HG02759 (cell line): ENCODE data around the gene MRNIP.
"Not testable (repeated sequence)": the region's sequence is repeated elsewhere in the genome, so short reads cannot be mapped to it uniquely, and the experiment has no call there.

Experiments used
- ATAC-seq: cut with Tn5 transposase; IDR thresholded peaks from one replicate; pipeline ENCODE4 v1.9.1; 2021; ENCODE audit warnings: mild to moderate bottlenecking, moderate library complexity; ENCODE audit not compliant: unreplicated experiment

MRNIP gene

DNA sequence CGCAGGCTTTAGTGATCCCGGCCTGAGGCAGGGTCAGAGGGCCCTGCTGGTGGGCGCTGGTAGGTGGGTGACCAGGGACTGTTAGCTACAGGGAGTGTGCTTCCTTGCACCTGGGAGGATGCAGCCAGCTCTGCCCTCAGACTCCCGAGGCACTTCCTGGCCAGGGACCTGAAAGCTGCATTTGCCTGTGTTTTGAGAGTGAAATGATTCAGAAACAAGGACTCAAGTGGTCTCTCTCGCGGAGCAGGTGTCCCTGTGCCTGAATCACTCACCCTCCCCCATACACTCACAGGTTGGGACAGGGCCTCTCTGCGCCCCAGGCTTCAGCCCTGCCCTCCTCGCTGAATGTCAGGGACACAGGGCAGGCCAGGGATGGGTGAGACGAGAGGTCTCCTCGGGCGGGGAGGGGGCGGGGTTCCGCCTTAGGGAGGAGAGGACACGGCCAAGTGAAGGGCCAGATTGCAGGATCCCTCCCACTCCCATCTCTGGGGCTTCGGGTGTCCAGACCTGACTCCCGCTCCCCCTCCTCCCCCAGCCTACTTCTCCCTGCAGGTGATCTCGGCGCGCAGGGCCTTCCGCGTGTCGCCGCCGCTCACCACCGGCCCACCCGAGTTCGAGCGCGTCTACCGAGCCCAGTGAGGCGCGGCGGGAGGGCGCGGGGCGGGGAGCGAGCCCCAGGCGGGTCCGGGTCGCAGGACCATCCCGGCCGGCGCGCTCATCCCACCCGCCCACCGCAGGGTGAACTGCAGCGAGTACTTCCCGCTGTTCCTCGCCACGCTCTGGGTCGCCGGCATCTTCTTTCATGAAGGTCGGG is 63.4 kb downstream of the MRNIP start:
- ATAC-seq = peak; percentile 0

DNA sequence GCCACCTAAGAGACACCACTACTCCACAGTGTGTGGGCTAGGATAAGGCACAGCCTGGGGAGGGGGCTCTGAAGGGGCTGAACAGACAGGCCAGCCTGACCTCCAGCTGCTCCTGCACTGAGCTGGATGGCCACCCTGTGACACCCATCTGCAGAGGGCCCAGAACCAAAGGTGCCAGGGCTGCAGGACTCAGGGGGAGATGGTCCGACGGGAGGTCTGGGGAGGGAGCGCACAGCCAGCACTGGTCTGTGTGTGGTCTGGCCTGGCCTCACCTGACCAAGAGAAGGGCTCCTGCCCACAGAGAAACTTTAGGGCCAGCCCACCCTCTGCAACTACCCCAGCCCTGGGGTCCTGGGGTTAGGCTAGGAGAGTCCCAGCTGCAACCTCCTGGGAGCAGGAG is 64.0 kb downstream of the MRNIP start:
- ATAC-seq = no peak

DNA sequence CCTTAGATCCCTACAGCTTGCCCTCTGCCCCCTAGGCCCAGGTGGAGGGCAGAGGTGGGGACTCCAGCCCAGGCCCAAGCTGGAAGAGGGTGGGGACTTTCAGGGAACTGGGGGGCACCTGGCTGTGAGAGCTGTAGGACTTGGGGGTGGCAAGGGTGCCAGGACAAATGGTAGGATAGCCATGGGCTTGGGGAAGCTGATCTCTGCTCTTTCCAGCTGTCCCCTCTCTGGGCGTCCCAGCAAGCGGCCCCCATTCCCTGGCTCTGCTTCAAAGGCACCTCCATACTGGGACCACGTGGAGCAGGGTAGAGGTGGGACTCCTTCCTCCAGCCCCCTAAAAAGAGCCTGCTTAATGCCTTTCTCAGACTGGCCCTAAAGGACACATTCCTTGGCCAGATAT is 64.4 kb downstream of the MRNIP start:
- ATAC-seq = no peak

DNA sequence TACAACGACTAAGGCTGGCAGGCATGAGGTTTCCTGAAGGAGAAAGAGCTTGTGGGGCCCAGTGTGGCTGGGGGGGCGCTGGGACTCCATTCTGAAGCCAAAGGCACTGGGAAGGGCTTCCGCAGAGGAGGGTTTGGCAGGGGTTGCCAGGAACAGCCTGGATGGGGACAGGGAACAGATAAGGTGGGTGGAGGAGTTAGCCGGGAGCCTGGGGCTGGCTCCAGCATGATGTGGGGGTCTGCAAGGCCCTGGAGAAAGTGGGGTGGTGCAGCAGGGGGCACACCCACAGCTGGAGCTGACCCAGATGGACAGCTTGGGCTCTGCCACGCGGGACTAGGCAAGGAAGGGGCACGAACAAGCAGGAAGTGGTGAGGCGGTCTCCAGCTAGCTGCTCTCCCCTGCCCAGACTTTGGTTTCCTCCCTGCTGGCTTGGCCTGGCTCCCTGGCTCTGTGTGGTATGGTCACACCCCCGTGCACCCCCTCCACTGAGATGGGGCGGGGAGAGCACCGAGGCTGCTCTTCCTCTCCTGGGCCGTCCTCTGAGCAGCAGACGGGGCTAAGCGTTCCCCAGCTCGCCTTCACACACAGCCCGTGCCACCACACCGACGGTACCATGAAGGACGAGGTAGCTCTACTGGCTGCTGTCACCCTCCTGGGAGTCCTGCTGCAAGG is 65.0 kb downstream of the MRNIP start, which contains the start of gene LTC4S:
LTC4S (plus strand) TSS at position 519 of the 672 bp plus-strand sequence; CDS start at position 614, 95 bp downstream.
- ATAC-seq = no peak

DNA sequence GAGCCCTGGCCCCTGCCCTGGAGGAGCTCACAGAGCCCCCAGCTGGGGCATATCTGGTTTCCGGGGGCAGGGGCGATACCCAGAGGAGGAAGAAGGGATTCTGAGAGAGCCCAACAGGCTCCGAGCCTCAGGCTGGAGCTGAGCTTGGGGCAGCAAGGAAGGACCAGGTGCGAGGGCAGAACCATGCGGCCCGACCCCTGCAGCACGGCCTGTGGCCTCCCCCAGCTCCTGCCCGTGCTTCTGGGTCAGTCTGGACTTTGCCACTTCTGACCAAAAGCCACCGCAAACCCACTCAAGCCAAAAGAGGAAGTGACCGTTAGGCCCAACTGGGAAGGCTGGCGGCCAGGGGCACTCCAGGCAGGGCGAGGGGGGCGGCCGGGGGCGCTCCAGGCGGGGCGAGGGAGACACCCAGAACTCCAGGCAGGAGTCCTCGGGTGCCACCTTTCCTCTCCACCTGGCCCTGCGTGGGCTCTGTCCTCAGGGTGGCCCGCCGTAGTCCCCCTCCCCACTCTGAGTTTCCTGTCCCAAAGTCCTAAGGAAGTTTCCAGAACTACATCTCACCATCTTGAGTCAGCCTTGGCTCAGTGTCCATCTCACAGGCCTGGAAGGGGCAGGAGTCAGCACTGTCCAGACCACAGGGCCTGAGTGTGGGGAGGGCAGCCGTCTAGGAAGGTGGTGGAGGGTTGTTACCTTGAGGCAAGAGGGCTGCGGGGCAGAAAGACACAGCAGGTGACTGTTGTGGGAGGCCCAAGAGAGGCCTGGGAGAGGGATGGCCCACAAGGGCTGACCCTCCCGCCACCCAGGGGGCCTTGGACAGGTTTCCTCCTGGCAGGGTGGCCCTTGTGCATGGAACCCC is 65.8 kb downstream of the MRNIP start:
- ATAC-seq = no peak

DNA sequence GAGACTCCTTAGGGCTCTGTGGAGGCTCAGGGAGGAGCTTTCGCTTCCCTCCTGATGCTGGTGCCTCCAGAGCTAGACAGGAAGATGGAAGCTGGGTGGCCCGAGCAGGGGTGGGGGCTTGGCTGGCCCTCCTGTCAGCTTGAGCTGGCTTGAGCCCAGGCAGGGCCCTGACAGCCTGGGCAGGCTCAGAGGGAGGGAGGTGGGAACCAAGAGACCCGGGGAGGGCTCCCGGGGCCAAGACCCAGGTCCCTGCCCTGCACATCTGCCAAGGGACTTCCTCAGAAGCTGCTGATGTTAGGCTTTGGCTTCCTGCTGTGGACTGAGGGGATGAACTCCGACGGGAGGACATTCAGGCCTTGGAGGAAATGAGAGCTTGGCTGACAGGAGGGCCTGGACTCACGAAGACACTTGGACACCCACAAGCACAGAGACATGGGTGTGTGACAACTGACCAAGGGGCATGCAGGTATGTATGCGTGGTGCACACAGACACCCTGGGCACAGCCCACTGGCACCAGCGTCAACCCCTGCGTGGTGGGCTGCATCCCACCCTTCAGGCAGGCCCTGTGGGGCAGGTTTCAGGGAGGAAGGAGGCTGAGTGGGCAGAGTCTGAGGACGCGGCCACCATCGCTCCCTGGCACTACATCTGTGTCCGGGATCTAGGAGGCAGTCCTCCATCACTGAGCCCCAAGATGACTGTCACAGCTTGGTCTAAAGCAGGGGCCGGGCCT is 66.6 kb downstream of the MRNIP start:
- ATAC-seq = no peak

DNA sequence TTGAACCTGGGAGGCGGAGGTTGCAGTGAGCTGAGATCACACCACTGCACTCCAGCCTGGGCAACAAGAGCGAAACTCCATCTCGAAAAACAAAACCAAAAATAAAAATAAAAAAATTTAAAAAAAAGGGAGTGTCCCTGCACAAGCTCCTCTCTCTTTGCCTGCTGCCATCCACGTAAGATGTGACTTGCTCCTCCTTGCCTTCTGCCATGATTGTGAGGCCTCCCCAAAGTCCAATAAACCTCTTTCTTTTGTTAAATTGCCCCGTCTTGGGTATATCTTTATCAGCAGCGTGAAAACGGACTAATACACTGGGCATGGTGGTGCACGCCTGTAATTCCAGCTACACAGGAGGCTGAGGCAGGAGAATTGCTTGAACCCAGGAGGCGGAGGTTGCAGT is 69.3 kb downstream of the MRNIP start:
- ATAC-seq = not testable (repeated sequence)

DNA sequence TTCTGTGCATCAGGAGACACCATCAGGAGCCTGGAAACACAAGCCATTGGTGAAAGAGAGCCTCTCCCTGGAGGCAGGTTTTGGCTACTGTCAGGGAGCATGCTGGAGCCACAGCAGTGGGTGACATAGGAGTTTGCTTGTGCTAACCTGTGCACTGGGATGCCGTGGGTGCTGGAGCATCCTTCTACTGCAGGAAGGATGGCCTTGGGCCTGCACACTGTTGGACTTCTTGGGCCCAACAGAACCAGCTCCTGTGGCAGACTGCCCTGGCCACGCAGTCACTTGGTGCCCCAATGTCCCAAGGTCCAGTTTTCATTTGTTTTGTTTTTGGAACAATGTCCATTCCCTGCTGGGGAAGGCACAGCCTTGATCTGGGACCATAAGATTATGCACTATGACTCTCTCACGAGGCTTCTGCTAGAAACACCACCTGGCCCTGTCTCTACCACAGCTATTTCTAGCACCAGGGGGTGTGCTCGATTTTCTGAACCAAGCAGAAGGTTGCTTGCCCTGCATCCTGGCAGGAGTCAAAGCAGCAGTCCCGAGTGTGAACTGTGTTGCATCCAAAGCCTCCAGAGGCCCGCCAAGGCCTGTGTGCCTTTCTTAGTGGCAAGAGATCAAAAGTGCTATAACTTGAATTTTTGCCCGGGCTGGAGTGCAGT is 70.3 kb downstream of the MRNIP start:
- ATAC-seq = no peak
